GM21825 (cell line): Measurements from ENCODE around the gene MTHFD2L.

Experiments
- ATAC-seq: cut with Tn5 transposase; IDR thresholded peaks from one replicate; pipeline ENCODE4 v1.9.1; 2021; ENCODE audit warnings: mild to moderate bottlenecking, moderate library complexity; ENCODE audit not compliant: unreplicated experiment

The MTHFD2L gene

GRCh38 chr4:74294681-74295080, 136.8 kb downstream of the MTHFD2L start:
- ATAC-seq = no peak

GRCh38 chr4:74297539-74297938, 139.6 kb downstream of the MTHFD2L start:
- no peak for ATAC-seq

- no peak for ATAC-seq
These were observed 146.2 kb downstream of the MTHFD2L start for GRCh38 chr4:74304095-74304625.

GRCh38 chr4:74305000-74305399, 147.1 kb downstream of the MTHFD2L start:
- no peak for ATAC-seq

- no peak for ATAC-seq
These were observed 149.3 kb downstream of the MTHFD2L start for GRCh38 chr4:74307170-74307569.

- ATAC-seq = no peak
These were observed 150.3 kb downstream of the MTHFD2L start, which contains the start of gene EPGN for GRCh38 chr4:74308215-74308614. Gene EPGN (plus strand): TSS chr4:74308470. CDS start chr4:74308534, 64 bp downstream.

GRCh38 chr4:74309223-74309622, 151.3 kb downstream of the MTHFD2L start:
- no peak for ATAC-seq

- ATAC-seq = peak; percentile 74
These were observed 153.9 kb downstream of the MTHFD2L start for GRCh38 chr4:74311696-74312313.

- ATAC-seq = no peak
These were observed 156.4 kb downstream of the MTHFD2L start for GRCh38 chr4:74314329-74314728.

GRCh38 chr4:74314944-74315343, 157.0 kb downstream of the MTHFD2L start:
- ATAC-seq = no peak

GRCh38 chr4:74315376-74315775, 157.5 kb downstream of the MTHFD2L start:
- ATAC-seq = no peak

GRCh38 chr4:74316397-74316796, 158.5 kb downstream of the MTHFD2L start:
- ATAC-seq = no peak

- no peak for ATAC-seq
These were observed 159.8 kb downstream of the MTHFD2L start for GRCh38 chr4:74317616-74318246.

GRCh38 chr4:74318276-74318675, 160.4 kb downstream of the MTHFD2L start:
- no peak for ATAC-seq

- no peak for ATAC-seq
These were observed 161.6 kb downstream of the MTHFD2L start for GRCh38 chr4:74319470-74319869.

- ATAC-seq = peak; percentile 67
These were observed 162.7 kb downstream of the MTHFD2L start for GRCh38 chr4:74320559-74321118.

- ATAC-seq = no peak
These were observed 164.4 kb downstream of the MTHFD2L start for GRCh38 chr4:74322301-74322700.

GRCh38 chr4:74323663-74324062, 165.7 kb downstream of the MTHFD2L start:
- ATAC-seq = no peak

- ATAC-seq = no peak
These were observed 166.3 kb downstream of the MTHFD2L start for GRCh38 chr4:74324262-74324661.

GRCh38 chr4:74325886-74326285, 168.0 kb downstream of the MTHFD2L start:
- ATAC-seq = no peak

- ATAC-seq = no peak
These were observed 169.8 kb downstream of the MTHFD2L start for GRCh38 chr4:74327762-74328161.

- ATAC-seq = no peak
These were observed 170.6 kb downstream of the MTHFD2L start for GRCh38 chr4:74328501-74328900.
